Activated CD4-positive, CD25-positive, alpha-beta regulatory T cell treated with anti-CD3 and anti-CD28 coated beads, Interleukin-2, amount 50 U/mL, for 16 hours (primary cell): Measurements from ENCODE around the gene MOB3B.

ENCODE experiments used
- DNase-seq: peaks from one replicate; pipeline ENCODE4 v3.0.0-alpha.2; 2020; ENCODE audit warnings: low read depth, low spot score

The MOB3B gene

DNA sequence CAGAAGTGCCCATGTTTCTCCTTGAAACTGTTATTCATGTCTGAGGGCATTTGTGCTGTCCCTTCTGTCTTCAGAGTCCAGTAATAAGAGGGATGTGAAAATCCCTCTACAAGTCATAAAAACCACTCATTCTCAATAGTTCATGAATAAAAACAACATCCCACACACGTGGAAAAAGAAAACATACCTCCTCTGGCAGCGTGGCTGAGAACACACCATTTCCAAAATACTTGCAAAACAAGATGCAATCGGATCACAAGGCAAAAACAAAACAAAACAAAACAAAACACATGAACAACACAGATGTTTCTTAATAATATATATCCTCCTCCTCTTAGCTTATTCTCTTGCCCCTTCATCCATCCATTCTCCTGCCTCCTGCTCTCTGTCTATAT lies 161.7 kb downstream of the MOB3B start:
- DNase-seq: no peak

DNA sequence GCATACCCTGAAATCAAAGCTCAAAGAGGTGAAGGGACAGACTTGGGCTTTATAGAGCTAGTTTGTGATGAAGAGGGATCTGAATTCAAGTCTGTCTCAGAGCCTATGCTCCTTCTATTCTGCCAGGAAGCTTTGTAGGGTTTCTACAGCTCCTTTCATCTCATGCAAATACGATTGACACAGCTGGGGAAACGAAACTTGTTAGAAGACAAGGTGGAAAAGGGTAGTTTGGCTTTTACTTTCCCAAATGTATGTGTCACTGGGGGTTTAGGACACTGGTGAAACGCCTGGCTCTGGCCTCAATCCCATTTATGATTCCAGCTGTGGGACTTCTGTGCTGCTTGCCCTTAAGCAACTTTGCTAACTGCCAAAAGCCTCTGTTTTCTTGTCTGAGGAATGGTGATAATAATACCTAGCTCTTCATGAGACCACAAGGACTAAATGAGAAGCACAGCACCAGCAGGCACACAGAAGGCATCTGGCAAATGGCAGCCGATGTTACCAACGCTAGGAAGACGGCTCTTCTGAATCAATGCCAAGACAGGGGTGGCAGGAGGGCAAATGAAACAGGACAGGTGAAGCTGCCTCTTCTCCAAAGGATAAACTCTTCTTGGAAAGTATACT lies 162.3 kb downstream of the MOB3B start:
- no peak for DNase-seq

DNA sequence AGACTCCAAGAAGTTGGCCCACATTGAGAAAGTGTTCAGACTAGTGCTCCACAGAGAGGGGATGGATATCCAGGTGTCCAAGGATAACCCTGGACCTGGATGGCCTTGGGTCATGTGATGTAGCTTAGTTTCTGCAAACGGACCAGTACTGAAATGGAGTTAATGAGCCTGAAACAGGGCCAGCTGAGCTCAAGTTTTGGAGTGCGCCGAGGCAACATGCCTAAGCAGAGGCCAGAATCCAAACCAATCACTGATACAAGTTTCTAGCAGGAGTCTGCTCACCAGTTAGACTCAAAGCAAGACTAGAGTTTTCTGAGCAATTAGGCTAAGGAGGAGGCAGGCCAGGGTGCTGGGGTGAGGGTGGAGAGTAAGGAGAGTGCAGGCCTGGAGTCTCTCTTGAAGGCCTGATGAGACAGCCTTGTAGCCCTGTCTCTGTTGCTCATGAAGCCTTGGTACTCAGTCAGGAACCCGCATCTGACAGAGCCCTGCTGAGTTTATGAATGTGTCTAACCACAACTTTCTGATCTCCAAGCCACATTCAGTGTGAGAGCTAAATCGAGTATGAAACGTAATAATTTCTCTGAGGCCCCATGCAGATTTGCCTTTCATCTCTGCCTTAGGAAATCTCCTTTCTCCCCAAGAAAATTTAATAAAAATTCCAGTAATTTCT lies 163.8 kb downstream of the MOB3B start:
- no peak for DNase-seq

DNA sequence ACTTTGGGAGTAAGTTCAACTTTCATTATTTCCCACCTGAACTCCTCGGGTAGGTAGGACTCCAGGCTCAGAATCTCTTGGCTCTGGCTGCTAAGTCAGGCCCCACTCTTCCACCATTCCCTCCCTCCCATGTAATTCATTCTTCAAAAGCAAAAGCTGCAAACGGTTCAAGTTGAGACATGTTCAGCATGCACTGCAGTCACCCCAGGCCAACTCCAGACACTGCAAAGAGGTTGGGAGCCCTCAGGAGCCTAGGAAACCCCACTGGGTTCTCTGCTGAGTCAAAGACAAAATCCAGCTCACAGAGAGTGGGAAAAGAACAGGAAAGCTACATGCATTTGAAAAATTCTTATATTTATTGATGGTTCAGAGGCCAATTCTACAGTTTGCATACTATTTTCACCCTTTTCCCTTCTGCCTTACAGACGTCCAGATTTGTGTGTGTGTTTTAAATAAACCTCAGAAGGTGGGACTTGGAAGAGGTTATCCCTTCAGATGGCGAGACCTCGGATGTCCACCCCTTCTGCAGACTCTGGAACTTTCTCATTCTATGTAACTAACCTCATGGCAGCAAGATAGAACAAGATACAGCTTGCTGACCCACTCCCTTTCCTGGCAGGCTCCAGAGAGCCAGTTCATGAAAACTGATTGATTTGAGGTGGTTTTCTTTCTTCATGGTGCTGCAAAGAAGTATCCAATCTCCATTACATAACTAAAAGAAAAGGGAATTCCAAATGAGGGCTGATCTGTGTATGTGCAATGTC lies 167.0 kb downstream of the MOB3B start:
- DNase-seq: no peak

DNA sequence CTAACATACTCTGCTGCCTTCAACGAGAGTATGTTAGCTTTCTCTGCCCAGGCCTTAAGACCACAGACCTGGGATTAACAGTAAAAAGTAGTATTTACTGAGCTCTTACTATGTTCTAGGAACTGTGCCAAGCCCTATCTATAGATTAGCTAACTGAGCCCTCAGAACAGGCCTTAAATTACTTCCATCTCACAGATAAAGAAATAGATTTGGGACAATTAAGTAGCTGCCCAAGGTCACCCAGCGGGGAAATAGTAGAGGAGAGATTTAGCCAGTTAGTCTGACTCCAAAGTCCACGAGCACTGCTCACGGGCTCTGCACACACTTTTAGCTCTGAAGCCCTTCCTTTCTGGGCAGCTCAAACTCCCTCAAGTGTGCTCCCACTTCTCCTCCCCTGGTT lies 168.1 kb downstream of the MOB3B start:
- DNase-seq: no peak

DNA sequence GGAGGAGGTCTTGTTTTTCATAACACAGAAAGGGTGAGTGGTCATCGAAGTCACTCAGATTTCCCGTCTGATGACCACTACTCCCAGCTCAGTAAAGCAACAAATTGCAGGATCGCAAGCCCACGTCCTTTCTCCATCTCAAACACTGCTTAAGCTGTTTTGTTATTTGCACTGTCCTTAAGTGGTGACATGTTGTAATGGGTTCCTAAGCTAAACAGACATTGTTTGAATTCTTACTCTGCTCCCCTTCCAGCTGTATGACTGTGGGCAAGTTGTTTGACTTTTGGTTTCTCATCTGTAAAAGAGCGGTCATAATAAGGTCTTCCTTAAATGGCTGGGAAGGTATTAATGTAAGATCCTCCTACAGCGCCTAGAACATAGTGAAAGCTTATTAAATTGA lies 169.9 kb downstream of the MOB3B start:
- no peak for DNase-seq

DNA sequence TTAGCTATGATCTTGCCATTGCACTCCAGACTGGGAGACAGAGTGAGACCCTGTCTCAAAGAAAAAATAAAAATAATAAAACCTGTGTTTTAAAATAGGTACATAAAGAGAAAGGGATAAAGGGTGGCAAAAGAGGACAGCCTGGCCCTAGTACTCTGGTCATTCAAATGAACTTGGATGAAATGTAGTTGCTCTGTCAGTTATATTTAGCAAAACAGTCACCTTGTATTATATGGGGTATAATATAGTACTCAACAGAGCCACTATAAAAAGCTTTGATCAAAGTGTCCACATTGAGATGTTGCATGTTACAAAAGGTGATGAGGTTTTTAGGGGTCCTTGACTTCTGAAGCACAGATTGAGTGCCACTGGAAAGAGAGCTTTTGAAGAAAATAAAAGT lies 171.6 kb downstream of the MOB3B start:
- DNase-seq: no peak

DNA sequence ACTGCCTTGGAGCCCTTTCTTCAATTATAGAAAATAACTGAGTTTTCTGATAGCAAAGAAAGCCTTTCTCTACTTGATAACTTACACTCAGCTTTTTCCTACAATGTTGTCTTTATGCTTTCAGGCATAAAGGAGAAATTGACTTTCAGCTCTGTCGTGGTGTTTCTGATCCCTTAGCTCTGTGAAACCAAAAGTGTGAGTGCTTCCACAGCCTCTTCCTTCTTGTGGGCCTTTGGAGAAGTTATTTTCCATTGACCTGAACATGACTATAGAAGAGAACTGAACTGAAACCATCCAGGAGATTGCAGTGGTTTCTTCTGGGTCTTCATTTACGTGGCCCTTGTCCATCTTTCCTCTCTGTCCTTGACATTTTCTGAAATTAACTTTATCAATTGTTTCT lies 173.2 kb downstream of the MOB3B start:
- DNase-seq: no peak

DNA sequence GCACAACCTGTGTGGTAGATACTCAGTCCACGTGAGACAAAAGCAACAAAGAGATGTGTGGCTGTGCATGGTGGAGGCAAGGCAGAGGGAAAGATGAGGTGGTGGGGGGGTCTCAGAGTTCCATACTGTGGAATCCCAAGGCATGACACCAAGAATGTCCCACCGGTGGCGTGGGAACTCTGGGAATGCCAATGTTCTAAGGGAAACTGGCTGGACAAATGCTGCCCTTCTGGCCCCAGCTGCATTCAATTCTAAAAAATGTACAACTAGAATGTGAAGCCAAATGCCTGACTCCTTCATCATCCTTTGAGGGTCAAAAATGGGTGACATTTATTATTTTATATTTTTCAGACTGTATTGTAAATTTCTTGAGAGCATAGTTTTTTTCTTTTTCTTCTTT lies 174.4 kb downstream of the MOB3B start:
- no peak for DNase-seq

DNA sequence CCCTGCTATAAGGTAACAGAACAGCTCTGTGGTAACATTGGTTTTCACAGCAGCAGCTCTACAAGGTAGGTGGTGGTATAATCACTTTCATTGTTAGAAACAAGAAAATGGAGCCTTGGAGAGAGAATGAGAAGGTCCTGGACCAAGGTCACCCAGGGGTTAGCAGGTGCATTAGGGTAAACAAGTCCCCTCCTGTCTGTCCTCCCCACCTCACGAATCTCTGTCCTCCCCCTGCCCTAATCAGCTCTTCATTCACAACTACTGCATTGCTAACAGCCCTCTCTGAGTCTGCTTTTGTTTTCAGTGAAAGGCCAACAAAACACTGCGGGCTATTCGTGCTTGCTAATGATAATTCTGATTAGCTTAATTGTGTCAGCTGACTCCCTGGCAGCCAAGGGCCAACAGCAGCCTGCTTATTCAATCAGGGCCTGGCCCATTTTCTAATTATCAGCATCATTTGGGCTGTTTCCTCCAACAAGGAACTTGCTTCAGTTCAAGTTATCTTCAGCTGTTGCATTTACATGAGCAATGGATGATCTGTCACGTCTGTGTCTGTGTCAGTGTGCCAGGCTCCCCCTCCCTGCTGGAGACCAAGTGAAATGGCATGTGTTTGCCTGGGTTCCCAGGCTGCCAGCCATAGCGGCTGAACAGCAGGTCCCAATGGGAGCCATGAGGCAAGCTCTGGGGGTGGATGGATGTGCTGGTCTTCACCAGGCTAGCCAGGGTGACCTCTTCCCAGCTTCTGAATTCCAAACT lies 176.0 kb downstream of the MOB3B start:
- no peak for DNase-seq

DNA sequence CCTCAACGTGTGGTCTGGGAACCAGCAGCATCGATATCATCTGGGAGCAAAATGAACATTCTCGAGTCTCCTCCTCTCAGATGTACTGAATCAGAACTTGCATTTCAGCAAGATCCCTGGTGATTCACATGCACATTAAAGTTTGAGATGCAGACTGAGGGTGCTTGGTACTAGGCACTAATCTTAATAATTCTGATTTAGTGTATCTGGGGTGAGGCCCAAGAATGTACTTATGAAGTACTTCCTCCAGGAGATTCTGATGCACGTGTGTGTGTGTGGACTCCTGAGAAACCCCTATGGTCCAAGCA lies 176.5 kb downstream of the MOB3B start:
- no peak for DNase-seq

DNA sequence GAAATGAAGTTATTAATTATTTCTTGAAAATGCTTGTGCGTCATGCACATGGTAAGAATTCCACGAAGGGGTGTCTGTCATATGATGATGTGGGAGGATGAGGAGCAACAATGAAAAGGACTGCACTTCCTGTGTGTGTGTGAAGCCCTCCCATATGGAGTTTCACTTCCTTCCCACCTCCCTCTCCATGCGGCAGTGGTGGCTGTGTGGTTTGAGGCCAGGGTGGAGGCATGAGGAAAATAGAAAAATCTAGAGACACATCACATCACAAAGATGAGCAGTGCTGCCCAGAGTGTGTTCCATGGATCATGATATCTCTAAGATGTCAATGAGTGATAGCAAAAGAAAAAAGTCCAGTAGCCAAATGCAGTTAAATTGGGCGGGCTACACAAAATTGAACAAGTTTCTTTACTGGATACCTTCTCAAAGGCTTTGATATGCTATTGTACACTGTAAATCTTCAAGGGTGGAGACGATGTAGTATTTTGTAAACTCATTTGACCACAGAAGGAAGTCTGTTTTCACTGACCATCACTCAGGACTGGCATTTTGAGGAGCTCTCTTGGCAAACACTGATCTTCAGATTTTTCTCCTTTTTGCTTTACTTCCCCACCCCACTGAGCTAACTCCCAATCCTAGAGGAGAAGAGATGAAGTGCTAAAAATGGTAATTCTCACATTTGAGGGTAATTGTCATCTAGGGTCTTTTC lies 177.0 kb downstream of the MOB3B start:
- DNase-seq: no peak

DNA sequence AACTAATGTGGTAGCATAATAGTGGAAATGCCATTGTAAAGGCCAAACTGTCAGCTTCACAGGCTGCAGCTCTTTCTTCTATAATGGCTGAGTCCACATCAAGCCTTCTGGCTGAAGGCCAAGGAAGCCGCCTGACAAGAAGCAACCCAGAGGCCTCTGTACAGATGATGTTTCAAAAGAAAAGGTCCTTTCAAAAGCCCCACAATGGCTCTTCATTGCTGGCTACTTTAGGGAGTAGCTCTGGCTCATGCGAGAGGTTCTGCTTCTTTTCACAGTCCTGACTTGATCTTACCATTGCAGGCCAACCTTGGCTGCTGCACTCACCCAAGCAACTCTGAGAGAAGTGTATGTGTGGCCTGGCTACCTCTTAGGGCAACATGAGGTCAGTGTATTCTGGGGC lies 178.2 kb downstream of the MOB3B start:
- DNase-seq: no peak

DNA sequence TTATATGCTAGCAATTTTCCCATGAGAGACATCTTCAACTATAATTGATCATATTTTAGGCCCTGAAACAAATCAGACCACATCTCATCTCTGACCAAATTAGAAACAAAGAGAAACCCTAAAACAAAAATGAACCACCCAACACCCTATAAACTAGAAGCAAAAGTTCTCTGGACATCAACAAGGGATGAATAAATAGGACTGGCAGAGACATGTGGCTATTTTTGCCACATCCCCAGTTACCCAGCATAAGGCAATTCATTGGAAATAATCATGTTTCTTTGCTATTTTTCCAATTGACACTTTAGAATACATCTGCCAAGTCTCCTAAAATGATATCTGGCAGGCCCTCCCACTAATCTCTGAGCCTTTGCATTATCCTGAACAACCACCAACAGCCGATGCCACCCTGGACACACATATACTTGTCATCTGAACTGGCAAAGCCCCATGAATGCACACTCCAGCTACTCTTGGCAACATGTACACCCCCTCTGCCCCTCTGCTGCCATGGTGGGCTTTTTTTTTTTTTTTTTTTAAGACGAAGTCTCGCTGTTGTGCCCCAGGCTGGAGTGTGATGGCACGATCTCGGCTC lies 179.1 kb downstream of the MOB3B start:
- no peak for DNase-seq

DNA sequence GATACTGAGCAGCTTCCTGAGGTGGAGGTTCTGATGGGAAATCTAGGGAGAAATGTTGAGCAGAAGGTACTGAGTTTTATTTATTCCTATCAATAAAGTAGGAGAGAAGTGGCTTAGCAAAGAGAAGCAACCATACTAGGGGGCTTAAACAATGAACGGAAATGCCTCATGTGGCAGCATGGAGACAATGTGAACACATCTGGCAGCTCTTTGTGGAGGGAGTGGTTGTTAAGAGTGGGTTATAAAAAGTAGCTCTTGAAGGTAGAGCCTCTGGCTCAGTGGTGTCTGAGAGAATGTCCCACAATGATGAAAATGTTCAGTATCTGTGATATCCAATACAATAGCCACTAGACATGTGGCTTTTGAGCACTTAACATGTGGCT lies 179.9 kb downstream of the MOB3B start:
- no peak for DNase-seq

DNA sequence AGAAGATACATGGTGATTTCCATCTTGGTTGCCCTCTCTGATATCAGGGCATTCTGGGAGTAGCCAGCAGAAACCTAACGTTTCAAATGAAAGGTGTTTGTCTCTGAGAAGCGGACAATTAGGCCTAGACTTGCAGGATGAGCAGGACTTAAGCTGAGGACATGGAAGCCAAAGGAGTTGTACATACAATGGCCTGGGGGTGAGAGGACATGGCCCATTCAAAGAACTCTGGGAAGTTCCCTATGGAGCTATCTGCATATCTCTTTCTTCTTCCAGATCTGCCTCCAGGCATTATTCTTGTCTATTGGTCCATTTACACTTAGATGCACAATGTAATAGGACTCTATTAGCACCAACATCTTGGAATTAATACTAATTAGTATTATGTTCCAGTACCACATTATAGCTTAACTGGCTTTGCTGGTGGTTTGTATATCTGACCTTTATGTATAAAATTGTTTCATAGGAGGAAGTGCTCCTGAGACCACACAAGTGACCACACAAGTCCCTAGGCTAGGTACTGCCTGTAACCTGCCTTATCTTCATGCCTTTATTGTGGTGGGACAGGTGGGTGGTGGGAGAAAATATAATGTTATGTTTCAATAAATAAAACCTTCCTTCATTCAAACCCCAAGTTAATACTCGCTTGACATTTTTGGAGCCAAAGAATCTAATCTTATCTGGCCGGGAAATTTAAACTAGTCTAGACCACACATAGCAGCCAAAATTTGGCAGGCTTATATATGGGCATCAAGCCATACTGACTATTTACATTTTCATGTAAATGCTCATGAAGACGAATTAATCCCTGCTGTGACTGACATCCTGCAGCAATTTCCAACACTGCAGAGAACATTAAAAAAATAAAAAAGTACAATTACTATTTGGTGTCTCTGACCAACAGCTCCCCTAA lies 180.6 kb downstream of the MOB3B start:
- no peak for DNase-seq

DNA sequence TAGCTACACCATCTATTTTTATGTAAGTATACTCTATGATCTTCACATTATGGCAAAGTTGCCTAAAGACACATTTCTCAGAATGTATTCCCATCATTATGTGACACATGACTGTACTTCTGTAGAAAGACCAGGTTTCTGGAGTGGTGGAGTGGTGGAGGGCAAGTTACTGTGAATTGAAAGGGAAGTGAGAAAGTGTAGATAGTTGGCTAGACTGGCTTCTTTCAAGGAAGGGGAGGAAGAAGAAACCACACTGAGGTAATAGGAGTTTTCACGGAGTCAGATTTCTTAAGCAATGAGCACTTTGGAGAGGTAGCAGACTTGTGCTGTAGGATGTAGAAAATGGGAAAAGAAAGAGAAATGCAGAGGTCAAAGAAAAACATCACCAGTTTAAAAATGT lies 181.7 kb downstream of the MOB3B start:
- no peak for DNase-seq

DNA sequence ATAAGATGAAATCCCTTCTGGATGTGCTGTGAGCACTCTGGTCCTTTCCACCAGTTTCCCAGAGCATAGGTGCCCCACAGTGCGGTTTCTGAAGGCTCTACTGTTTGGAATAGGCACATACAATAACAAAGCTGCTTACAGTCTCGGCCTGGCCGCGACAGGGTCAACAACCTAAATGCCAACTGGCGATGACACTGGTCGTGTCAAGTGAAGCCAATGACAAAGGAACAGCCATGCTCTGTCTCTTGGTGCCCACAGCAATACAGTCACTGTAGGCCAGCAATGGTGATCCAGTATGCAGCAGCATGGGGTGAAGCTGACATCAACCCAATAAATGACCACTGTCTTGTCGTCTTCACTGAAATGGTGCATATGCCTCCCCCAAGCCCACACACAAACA lies 184.8 kb downstream of the MOB3B start:
- DNase-seq: no peak

DNA sequence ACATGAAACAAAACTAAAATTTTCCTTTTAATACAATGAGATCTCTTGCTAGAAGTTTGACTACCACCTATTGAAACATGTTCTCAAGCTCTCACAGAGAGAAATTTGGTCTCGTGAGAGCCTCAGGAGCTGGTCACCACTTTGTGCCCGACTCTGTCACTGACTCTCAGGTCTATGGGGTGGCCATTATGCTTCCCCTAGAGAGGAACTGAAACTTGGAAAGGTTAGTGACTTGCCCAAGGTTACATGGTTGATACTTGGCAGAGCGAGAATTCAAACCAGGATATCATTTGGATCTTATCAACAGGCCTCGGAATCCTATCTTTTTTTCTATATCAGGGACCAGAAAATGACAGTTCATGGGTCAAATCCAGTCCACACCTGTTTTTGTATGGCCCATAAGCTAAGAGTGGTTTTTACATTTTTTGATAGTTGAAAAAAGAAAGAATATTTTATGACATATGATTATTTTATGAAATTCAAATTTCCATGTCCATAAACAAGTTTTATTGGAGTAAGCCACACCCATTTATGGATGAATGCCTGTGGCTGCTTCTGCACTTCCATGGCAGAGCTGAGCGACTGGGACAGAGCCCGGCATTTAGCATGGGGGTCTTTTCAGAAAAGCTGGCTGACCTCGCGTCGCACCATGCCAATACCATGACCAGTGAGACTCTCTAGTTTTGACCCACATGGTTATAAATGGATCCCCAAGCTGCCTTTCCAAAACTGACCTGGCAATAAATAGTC lies 187.9 kb downstream of the MOB3B start:
- DNase-seq: no peak
